ENCODE data around the gene FMNL3.

Gene FMNL3

GRCh38 chr12:49588281-49588680, 118.9 kb downstream of the FMNL3 start:
- no peak for DNase-seq

GRCh38 chr12:49587174-49587908, 119.9 kb downstream of the FMNL3 start:
- no peak for DNase-seq
